ENCODE measurements around the gene DDX43.

DNA sequence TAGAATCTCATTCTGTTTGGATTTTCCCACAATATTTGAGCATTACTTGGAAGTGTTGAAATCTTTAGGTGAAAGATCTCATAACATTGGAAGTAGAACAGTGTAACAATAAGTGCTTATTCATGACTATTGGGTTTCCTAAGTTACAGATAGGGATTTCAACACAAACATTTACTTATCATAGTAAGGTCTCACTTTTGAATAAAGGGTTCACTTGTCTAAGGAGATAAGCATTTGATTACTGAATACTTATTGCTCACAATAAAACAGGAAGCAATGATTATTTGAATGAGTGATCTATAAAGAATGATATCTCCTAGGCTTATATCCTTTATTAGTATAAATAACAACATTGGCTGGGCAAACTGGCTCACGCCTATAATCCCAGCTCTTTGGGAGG is 14.8 kb downstream of the DDX43 start:
- TF ChIP-seq, protein P1, sequence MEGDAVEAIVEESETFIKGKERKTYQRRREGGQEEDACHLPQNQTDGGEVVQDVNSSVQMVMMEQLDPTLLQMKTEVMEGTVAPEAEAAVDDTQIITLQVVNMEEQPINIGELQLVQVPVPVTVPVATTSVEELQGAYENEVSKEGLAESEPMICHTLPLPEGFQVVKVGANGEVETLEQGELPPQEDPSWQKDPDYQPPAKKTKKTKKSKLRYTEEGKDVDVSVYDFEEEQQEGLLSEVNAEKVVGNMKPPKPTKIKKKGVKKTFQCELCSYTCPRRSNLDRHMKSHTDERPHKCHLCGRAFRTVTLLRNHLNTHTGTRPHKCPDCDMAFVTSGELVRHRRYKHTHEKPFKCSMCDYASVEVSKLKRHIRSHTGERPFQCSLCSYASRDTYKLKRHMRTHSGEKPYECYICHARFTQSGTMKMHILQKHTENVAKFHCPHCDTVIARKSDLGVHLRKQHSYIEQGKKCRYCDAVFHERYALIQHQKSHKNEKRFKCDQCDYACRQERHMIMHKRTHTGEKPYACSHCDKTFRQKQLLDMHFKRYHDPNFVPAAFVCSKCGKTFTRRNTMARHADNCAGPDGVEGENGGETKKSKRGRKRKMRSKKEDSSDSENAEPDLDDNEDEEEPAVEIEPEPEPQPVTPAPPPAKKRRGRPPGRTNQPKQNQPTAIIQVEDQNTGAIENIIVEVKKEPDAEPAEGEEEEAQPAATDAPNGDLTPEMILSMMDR (IDR thresholded peaks at IDR 0.05): no peak
- TF ChIP-seq POLR2A (IDR thresholded peaks at IDR 0.05): no peak
